ENCODE results near the gene AP3M1. TPM values are rescaled to one million over a fixed set of nuclear protein-coding genes. Genes with fewer than 3 reads are reported as not detected.
A peak's percentile ranks its signal among the peaks of the same experiment; 100 is the strongest.

Gene AP3M1
- total and polyA plus RNA-seq, 12 donors = 6.6 to 33.2 (median 27.4) TPM

DNA sequence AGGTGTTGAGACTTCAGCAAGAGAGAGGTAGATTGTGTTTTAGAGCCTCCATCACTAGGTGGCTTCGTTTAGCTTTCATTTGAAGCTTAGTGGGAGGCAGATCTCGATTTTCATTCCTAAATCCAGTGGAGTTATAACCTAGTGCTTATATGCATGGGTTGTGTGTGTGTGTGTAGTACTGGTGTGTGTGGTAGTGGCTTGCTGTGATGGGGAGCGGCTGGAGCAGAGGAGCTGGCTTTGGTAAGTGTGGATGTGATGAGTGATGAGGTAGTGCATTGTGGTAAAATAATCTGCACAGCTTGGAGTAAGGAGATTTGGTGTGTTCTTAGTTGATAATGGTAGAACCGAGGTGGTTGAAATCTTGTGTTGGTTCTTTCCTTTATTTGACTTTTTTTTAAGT lies 43.2 kb downstream of the AP3M1 start:
- no peaks in the 10 kb centered on the region for H3K27me3 ChIP-seq
- no peaks in the 10 kb centered on the region for H3K9me3 ChIP-seq
- intact Hi-C loops (cut with DNase I) = no loop called here
- H3K27ac ChIP-seq = no peak overlapping the region
- H3K36me3 ChIP-seq = peaks cover 3 to 100% (median 90%) of the 10 kb centered on the region in 9 donors
- WGBS, 2 donors = 56 to 75% methylated on average over 4 of the region's 4 CpGs
- H3K4me3 ChIP-seq = no peak overlapping the region
- H3K4me1 ChIP-seq = peaks cover 0 to 23% (median 0%) of the 10 kb centered on the region in 9 donors
- ATAC-seq (no peak), DNase-seq (no peak)
- TF ChIP-seq, protein P1, sequence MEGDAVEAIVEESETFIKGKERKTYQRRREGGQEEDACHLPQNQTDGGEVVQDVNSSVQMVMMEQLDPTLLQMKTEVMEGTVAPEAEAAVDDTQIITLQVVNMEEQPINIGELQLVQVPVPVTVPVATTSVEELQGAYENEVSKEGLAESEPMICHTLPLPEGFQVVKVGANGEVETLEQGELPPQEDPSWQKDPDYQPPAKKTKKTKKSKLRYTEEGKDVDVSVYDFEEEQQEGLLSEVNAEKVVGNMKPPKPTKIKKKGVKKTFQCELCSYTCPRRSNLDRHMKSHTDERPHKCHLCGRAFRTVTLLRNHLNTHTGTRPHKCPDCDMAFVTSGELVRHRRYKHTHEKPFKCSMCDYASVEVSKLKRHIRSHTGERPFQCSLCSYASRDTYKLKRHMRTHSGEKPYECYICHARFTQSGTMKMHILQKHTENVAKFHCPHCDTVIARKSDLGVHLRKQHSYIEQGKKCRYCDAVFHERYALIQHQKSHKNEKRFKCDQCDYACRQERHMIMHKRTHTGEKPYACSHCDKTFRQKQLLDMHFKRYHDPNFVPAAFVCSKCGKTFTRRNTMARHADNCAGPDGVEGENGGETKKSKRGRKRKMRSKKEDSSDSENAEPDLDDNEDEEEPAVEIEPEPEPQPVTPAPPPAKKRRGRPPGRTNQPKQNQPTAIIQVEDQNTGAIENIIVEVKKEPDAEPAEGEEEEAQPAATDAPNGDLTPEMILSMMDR (IDR thresholded peaks at IDR 0.05) = no peak

DNA sequence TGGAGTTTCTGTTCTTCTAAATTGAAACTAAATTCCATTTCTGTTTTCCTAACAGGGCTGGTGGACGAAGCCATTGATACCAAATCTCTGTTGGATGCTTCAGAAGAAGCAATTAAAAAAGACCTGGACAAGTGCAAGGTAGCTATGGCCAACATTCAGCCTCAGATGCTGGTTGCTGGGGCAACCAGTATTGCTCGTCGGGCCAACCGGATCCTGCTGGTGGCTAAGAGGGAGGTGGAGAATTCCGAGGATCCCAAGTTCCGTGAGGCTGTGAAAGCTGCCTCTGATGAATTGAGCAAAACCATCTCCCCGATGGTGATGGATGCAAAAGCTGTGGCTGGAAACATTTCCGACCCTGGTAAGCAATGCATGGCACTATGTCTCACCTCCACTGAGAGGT lies 45.6 kb downstream of the AP3M1 start:
- Histone ChIP-seq H3K27ac (no peak overlapping the region), H3K9me3 (no peaks in the 10 kb centered on the region), H3K4me3 (no peak overlapping the region), H3K27me3 (no peaks in the 10 kb centered on the region), H3K4me1 (peaks cover 0 to 14% (median 0%) of the 10 kb centered on the region in 9 donors), H3K36me3 (peaks cover 3 to 100% (median 90%) of the 10 kb centered on the region in 9 donors)
- 89 to 92% methylated on average over 8 of the region's 8 CpGs for WGBS, 2 donors
- ATAC-seq = no peak
- TF ChIP-seq, protein P1 (IDR thresholded peaks at IDR 0.05) = no peak
- intact Hi-C loops (cut with DNase I) = no loop called here
- DNase-seq = no peak

DNA sequence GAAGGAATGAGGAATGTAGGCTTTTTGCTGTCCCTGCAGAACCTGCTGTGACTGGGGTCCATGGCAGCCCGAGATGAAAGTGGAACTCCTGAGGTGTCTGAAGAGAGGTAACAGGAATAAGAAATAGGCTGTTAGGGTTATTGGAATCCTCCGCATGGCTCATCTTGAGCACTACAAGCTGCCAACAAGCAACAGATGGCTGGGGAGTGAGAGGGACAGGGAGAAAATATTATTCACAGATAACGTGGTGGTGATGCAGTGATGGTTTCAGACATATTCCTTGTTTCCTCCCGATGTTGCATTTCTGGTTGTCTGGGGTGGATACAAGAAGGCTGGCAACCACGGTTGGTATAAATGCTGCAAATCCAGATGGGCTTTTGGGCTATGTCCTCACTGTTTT lies 46.1 kb downstream of the AP3M1 start:
- Histone ChIP-seq H3K4me3 (no peak overlapping the region), H3K27ac (no peak overlapping the region), H3K36me3 (peaks cover 3 to 100% (median 90%) of the 10 kb centered on the region in 9 donors), H3K9me3 (no peaks in the 10 kb centered on the region), H3K4me1 (peaks cover 0 to 9% (median 0%) of the 10 kb centered on the region in 9 donors), H3K27me3 (no peaks in the 10 kb centered on the region)
- ATAC-seq (no peak), DNase-seq (no peak)
- TF ChIP-seq, protein P1 (IDR thresholded peaks at IDR 0.05) = no peak
- intact Hi-C loops (cut with DNase I) = no loop called here
- WGBS, 2 donors = 83 to 87% methylated on average over 5 of the region's 5 CpGs

DNA sequence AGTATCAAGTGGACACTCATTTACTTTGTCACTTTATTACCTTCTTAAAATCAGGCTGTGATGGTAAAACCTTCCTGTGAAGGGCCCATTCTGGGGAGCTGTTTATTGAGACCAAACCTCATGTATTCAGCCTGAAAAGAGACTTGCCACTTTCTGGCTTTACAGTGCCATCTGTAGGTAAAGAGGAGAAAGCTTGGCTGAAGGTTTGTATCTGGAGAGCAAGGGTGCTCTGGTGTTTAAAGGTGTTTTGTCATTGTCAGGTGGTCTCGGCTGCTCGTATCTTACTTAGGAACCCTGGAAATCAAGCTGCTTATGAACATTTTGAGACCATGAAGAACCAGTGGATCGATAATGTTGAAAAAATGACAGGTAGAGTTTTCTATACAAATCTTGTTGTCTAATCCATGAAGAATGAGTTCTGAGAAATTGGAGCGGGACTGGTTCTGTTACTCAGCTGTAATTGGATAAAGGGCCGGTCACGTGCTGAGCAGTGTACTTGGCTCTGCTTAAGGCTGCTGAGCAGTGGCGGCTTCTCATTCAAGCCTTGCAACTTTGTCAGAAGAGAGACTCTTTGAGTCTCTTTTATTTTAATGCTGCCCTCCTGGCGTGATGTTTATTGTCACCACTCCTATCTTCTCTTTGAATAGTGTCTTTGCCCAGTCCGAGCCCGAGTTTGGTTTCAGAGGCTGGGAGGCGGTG lies 46.9 kb downstream of the AP3M1 start:
- Histone ChIP-seq H3K36me3 (peaks cover 3 to 100% (median 92%) of the 10 kb centered on the region in 9 donors), H3K4me3 (no peak overlapping the region), H3K27ac (peak overlapping the region in 1 of 10 donors; percentile 16), H3K9me3 (no peaks in the 10 kb centered on the region), H3K27me3 (no peaks in the 10 kb centered on the region), H3K4me1 (peaks cover 0 to 7% (median 0%) of the 10 kb centered on the region in 9 donors)
- DNase-seq (no peak), ATAC-seq (peak in 3 of 8 donors; percentile 44 to 50 (median 49))
- intact Hi-C loops (cut with DNase I) = no loop called here
- WGBS, 2 donors = 82 to 86% methylated on average over 11 of the region's 11 CpGs
- TF ChIP-seq, protein P1 (IDR thresholded peaks at IDR 0.05) = peak in 6 of 9 donors; percentile 10 to 44 (median 38)
